Lung (tissue), 12 donors: ENCODE measurements around the gene ITGBL1. TPM values are rescaled to one million over a fixed set of nuclear protein-coding genes. Genes with fewer than 3 reads are reported as not detected.

Source experiments
- ATAC-seq: fragments of 200-7000 bp; cut with Tn5 transposase; one replicate; pipeline ENCODE4 v1.9.1; 2020; ENCODE audit warnings: moderate number of reproducible peaks; ENCODE audit not compliant: insufficient read depth, low FRiP score
- DNase-seq, 3 donors: peaks; one replicate each; pipeline ENCODE4 v3.0.0-alpha.2; 2013 to 2017
- H3K27ac ChIP-seq, 2 donors: one replicate each; pipeline ENCODE4 v1.5.1; 2013; ENCODE audit warnings: mild to moderate bottlenecking in 2 of 2, moderate library complexity in 2 of 2, control low read depth in 1 of 2, inconsistent platforms in 1 of 2, low read depth in 1 of 2, low read length in 1 of 2
- H3K27me3 ChIP-seq, 3 donors: one replicate each; pipeline ENCODE4 v1.5.1; 2013; ENCODE audit warnings: low read length in 2 of 3; ENCODE audit not compliant: control insufficient read depth in 3 of 3, insufficient read depth in 3 of 3
- H3K36me3 ChIP-seq, 4 donors: one replicate each; pipeline ENCODE4 v1.5.1; 2013; ENCODE audit warnings: low read length in 4 of 4, mild to moderate bottlenecking in 1 of 4, moderate library complexity in 1 of 4; ENCODE audit not compliant: control insufficient read depth in 4 of 4, insufficient read depth in 4 of 4
- H3K4me1 ChIP-seq, 5 donors: one replicate each; pipeline ENCODE4 v1.5.1; 2013; ENCODE audit warnings: low read length in 5 of 5, mild to moderate bottlenecking in 2 of 5, moderate library complexity in 1 of 5; ENCODE audit not compliant: control insufficient read depth in 5 of 5, insufficient read depth in 5 of 5
- H3K4me3 ChIP-seq: one replicate; pipeline ENCODE4 v1.5.1; 2013; ENCODE audit warnings: mild to moderate bottlenecking, control low read depth, moderate library complexity
- H3K9ac ChIP-seq, 2 donors: one replicate each; pipeline ENCODE4 v1.5.1; 2013; ENCODE audit warnings: low read length in 2 of 2, control low read depth in 1 of 2; ENCODE audit not compliant: insufficient read depth in 1 of 2
- H3K9me3 ChIP-seq, 4 donors: one replicate each; pipeline ENCODE4 v1.5.1; 2013; ENCODE audit warnings: low read length in 3 of 4, mild to moderate bottlenecking in 1 of 4, moderate library complexity in 1 of 4; ENCODE audit not compliant: control insufficient read depth in 4 of 4, insufficient read depth in 3 of 4
- CTCF ChIP-seq: IDR thresholded peaks from 2 replicates; pipeline ENCODE4 v1.5.1; 2012; ENCODE audit warnings: mild to moderate bottlenecking; ENCODE audit errors: control extremely low read depth, extremely low read depth
- WGBS, 2 donors: extraction: QIAGEN DNeasy Blood & Tissue Kit; methylation state at CpG; one replicate each; pipeline ENCODE4 v1.1.7; 2013; 5-methylcytosine and 5-hydroxymethylcytosine counted together
- polyA plus RNA-seq, 2 donors: library from polyadenylated mRNA; stranded (reverse); fragments of 200-250 nt; gene quantifications; one replicate each; pipeline ENCODE4 v1.2.1, GENCODE V29; 2013
- total RNA-seq, 2 donors: library from RNA; depleted of rRNA in 1 of 2; stranded (reverse); fragments of >200 nt in 1 of 2; gene quantifications; one replicate each; pipeline ENCODE4 v1.2.1, GENCODE V29; 2014 to 2021
- donor health status: control.
- donor health status: control.
- donor health status: Bipolar disorder and iron deficiency.
- donor health status: healthy.
- donor health status: DM: yes; HTN: yes; CAD: no.

ITGBL1 gene
- total and polyA plus RNA-seq, 4 donors, result 1.1 to 7.2 (median 4.0) TPM

- no peaks in the 10 kb centered on the region for H3K36me3 ChIP-seq
- TF ChIP-seq CTCF, result no peak
- 82 to 84% methylated on average over 2 of the region's 2 CpGs for WGBS, 2 donors
- DNase-seq (no peak), ATAC-seq (no peak)
- H3K9me3 ChIP-seq, result no peaks in the 10 kb centered on the region
- H3K27ac ChIP-seq, result no peak overlapping the region
- H3K9ac ChIP-seq, result no peak overlapping the region
- no peaks in the 10 kb centered on the region for H3K4me1 ChIP-seq
- H3K4me3 ChIP-seq, result no peak overlapping the region
- H3K27me3 ChIP-seq, result no peaks in the 10 kb centered on the region
Observed at GRCh38 chr13:101423872-101424271, 28.6 kb upstream of the ITGBL1 start.

GRCh38 chr13:101424381-101425155, 27.9 kb upstream of the ITGBL1 start:
- no peak overlapping the region for H3K4me3 ChIP-seq
- H3K27me3 ChIP-seq, result no peaks in the 10 kb centered on the region
- H3K9me3 ChIP-seq, result no peaks in the 10 kb centered on the region
- ATAC-seq, result no peak
- H3K27ac ChIP-seq, result no peak overlapping the region
- no peak overlapping the region for H3K9ac ChIP-seq
- no peak for DNase-seq
- TF ChIP-seq CTCF, result no peak
- no peaks in the 10 kb centered on the region for H3K36me3 ChIP-seq
- no peaks in the 10 kb centered on the region for H3K4me1 ChIP-seq
- WGBS, 2 donors, result 61 to 65% methylated on average over 6 of the region's 6 CpGs

GRCh38 chr13:101425156-101425471, 27.4 kb upstream of the ITGBL1 start:
- 89 to 92% methylated on average over 3 of the region's 3 CpGs for WGBS, 2 donors
- TF ChIP-seq CTCF, result no peak
- ATAC-seq (no peak), DNase-seq (no peak)
- no peak overlapping the region for H3K9ac ChIP-seq
- no peak overlapping the region for H3K27ac ChIP-seq
- H3K27me3 ChIP-seq, result no peaks in the 10 kb centered on the region
- H3K4me3 ChIP-seq, result no peak overlapping the region
- no peaks in the 10 kb centered on the region for H3K36me3 ChIP-seq
- no peaks in the 10 kb centered on the region for H3K9me3 ChIP-seq
- no peaks in the 10 kb centered on the region for H3K4me1 ChIP-seq

- Histone ChIP-seq H3K36me3 (no peaks in the 10 kb centered on the region), H3K9me3 (no peaks in the 10 kb centered on the region), H3K27ac (no peak overlapping the region), H3K9ac (no peak overlapping the region), H3K27me3 (no peaks in the 10 kb centered on the region), H3K4me3 (no peak overlapping the region), H3K4me1 (no peaks in the 10 kb centered on the region)
- no peak for ATAC-seq
- 65 to 79% methylated on average over 10 of the region's 10 CpGs for WGBS, 2 donors
- DNase-seq, result no peak
- no peak for TF ChIP-seq CTCF
Observed at GRCh38 chr13:101425623-101426022, 26.9 kb upstream of the ITGBL1 start.
